Measurements from ENCODE around the gene ST6GALNAC5. TPM values are rescaled to one million over a fixed set of nuclear protein-coding genes. Genes with fewer than 3 reads are reported as not detected.

The ST6GALNAC5 gene
- total and polyA plus RNA-seq, 10 of the 15 experiments (the other 5 are each of a cell fraction or from before 2014, with no cell fraction given), result under 0.01 to 1.8 (median 0.07) TPM; not detected in 6

DNA sequence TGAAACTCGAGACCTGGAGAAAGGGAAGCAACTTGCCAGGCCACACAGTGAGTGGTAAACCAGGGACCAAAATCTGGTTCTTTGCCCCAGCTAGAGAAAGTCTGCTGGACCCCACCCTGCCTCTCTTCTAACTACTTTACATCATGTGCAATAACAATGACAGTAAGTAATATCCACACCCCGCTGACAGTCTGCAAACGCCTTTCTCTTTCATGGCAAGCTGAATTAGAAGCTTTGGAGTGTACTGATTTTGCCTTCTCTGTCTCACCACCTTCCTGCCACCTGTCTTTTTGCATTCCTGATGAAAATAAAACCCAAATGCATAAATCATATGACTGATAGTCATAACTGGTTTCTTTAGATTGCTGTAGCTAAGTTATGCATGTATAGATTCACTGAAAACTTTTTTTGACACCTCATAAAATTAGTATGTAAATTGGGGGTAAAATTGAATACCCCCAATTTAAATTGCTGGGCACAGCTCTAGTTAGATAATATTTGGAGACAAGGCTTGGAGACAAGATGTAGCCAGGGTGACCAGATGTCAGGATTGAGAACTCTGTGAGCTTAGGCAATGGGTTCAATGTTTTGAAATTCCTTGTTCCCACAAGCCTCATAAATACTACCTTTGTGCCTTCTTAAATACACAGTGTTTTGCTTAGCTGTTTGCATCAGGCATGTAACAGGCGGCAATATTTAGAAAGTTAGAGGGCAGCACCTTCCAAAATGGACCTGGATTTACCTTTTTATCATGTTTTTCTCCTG, 73.5 kb downstream of the ST6GALNAC5 start (continued):
- TF ChIP-seq, protein P1, sequence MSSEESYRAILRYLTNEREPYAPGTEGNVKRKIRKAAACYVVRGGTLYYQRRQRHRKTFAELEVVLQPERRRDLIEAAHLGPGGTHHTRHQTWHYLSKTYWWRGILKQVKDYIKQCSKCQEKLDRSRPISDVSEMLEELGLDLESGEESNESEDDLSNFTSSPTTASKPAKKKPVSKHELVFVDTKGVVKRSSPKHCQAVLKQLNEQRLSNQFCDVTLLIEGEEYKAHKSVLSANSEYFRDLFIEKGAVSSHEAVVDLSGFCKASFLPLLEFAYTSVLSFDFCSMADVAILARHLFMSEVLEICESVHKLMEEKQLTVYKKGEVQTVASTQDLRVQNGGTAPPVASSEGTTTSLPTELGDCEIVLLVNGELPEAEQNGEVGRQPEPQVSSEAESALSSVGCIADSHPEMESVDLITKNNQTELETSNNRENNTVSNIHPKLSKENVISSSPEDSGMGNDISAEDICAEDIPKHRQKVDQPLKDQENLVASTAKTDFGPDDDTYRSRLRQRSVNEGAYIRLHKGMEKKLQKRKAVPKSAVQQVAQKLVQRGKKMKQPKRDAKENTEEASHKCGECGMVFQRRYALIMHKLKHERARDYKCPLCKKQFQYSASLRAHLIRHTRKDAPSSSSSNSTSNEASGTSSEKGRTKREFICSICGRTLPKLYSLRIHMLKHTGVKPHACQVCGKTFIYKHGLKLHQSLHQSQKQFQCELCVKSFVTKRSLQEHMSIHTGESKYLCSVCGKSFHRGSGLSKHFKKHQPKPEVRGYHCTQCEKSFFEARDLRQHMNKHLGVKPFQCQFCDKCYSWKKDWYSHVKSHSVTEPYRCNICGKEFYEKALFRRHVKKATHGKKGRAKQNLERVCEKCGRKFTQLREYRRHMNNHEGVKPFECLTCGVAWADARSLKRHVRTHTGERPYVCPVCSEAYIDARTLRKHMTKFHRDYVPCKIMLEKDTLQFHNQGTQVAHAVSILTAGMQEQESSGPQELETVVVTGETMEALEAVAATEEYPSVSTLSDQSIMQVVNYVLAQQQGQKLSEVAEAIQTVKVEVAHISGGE (CRISPR knock-in tag; IDR thresholded peaks at IDR 0.05), result no peak
- TF ChIP-seq HDAC6 (IDR thresholded peaks at IDR 0.05; ENCODE audit: unreplicated experiment), result no peak
- no peak for TF ChIP-seq HDAC2 (IDR thresholded peaks at IDR 0.05)

DNA sequence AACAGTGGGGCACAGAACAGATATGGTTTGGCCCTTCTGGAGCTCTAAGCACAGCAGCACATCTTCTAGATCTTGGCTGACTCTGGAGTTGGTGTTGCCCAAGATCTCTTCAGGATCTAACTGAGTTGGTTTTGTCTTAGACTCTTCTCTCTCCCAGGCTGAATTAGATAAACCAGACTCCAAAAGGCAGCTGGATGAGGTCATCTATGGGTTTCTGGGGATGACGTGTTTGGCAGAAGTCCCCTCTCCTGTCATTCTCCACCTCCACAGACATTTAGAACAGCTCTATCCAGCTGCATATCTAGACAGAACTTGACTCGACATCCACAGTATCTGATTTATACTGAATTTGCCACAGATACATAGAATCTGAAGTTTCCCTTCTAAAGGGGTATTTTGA, 75.3 kb downstream of the ST6GALNAC5 start:
- Histone ChIP-seq H3K27ac (ENCODE audit: control insufficient read depth, insufficient read depth) (no peak overlapping the region), H3K4me2 (ENCODE audit: control insufficient read depth, insufficient read depth) (no peak overlapping the region), H3K4me3 (no peak overlapping the region), H3K9me3 (replicated peaks; ENCODE audit: control insufficient read depth, insufficient read depth, low read length) (no peaks in the 10 kb centered on the region; the same call in 2 of the 3 replicates), H4K20me1 (ENCODE audit: control insufficient read depth, insufficient read depth) (no peaks in the 10 kb centered on the region), H3K36me3 (ENCODE audit: control insufficient read depth in 2 of 2, insufficient read depth in 2 of 2, low read length in 1 of 2) (no peaks in the 10 kb centered on the region), H3K4me1 (ENCODE audit: control insufficient read depth, insufficient read depth, low read length) (peaks cover 8% of the 10 kb centered on the region; the same call in 1 of the 2 replicates), H2AFZ (ENCODE audit: control insufficient read depth, low read depth, low read length) (no peak overlapping the region), H3K27me3 (replicated peaks in 1 of 2; ENCODE audit: control insufficient read depth in 2 of 2, insufficient read depth in 2 of 2, low read length in 1 of 2) (0 out of 4 replicates have a peak, but pooled peaks cover 0 to 1% of the 10 kb centered on the region in 2 experiments), H3K79me2 (ENCODE audit: control insufficient read depth, insufficient read depth, low read length) (no peaks in the 10 kb centered on the region), H3K9ac (ENCODE audit: control insufficient read depth, insufficient read depth, low read length) (no peak overlapping the region)
- SMC1A ChIA-PET (ENCODE audit: uncharacterized antibody, unreplicated experiment), result interaction anchor here (1.5 to 11.3 kb wide), 5 partner anchors 8 to 73 kb away, joined by 3 to 215 read pairs (median 9); no protein-coding TSS in a partner anchor
- in situ Hi-C loops (cut with MboI) (no loop called here), intact Hi-C loops (cut with micrococcal nuclease; ENCODE audit: unreplicated experiment) (no loop called here)
- 0% methylated on average over 2 of the region's 2 CpGs for WGBS (ENCODE audit: insufficient coverage, insufficient replicate concordance, low lambda C conversion rate, missing lambda C conversion rate)
- FAIRE-seq (no peak), DNase-seq (ENCODE audit: low read depth, low spot score) (no peak), ATAC-seq (no peak)
- CTCF ChIA-PET, result interaction anchor here (1.7 to 6.9 kb wide), 2 partner anchors 15 to 87 kb away, joined by 5 to 45 read pairs; no protein-coding TSS in a partner anchor
- POLR2A ChIA-PET, result no interaction called here
- BruUV-seq (replicated peaks), result no TSS peak
- RAD21 ChIA-PET (ENCODE audit: unreplicated experiment), result interaction anchor here (1.0 to 1.2 kb wide), 2 partner anchors 9 to 10 kb away, joined by 3 read pairs; no protein-coding TSS in a partner anchor
- TF ChIP-seq HDAC6 (IDR thresholded peaks at IDR 0.05; ENCODE audit: unreplicated experiment) (no peak), SIN3A (IDR thresholded peaks at IDR 0.05; ENCODE audit: low read depth, low read length) (no peak), ZBED1 (IDR thresholded peaks at IDR 0.05; ENCODE audit: borderline replicate concordance) (no peak), KAT2A (conservative IDR thresholded peaks at IDR 0.05; ENCODE audit: control insufficient read depth, low read depth, low read length) (no peak), ATF7 (IDR thresholded peaks at IDR 0.05; ENCODE audit: low read depth) (peak; percentile 64; the same call in 1 of the 2 replicates), BMI1 (IDR thresholded peaks at IDR 0.05; ENCODE audit: borderline replicate concordance) (no peak)
